Measurements from ENCODE around the gene MCRIP1.

DNA sequence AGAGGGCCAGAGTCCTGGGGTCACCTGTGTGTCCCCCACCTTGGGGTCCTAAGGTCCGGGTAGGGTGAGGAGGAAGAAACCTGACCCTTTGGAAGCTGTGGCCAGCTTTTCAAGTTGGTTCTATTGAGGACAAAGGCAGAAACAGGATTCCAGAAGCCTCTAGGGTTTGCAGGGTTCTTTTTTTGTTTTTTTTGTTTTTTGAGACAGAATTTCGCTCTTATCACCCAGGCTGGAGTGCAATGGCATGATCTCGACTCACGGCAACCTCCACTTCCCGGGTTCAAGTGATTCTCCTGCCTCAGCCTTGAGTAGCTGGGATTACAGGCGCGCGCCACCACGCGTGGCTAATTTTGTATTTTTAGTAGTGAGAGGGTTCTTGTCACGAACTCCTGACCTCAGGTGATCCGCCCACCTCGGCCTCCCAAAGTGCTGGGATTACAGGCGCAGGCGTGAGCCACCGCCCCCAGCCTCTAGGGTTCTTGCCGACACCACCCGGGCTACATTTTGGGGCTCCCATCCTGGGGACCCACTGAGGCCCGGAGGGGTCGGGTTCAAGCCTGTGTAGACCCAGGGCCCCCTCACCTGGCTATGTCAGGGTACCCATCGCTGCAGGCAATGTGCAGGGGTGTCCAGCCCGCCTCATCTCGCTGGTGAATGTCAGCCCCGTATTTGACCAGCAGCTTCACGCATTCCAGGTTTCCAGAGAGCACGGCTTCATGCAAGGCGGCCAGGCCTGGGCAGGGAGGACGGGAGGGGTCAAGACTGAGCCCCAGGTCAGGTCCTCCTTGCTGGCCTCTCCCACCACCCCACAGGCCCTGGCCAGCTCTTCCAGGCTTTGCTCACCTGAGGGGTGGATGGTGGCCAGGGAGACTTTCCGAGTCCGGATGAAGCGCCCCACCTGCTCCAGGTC is 1.1 kb upstream of the MCRIP1 start:
- TF ChIP-seq CREB5 (CRISPR knock-in tag; IDR thresholded peaks at IDR 0.05; ENCODE audit: low read depth) (no peak), TOX (CRISPR knock-in tag; IDR thresholded peaks at IDR 0.05; ENCODE audit: borderline replicate concordance) (no peak), ESRRG (CRISPR knock-in tag; IDR thresholded peaks at IDR 0.05) (no peak), TSHZ2 (CRISPR knock-in tag; IDR thresholded peaks at IDR 0.05) (no peak), PPARA (CRISPR knock-in tag; IDR thresholded peaks at IDR 0.05; ENCODE audit: borderline replicate concordance) (no peak), ARNTL (CRISPR knock-in tag; IDR thresholded peaks at IDR 0.05; ENCODE audit: borderline replicate concordance, low read depth) (no peak), ZFP3 (CRISPR knock-in tag; IDR thresholded peaks at IDR 0.05) (no peak), CSDC2 (CRISPR knock-in tag; IDR thresholded peaks at IDR 0.05) (no peak), RARB (CRISPR knock-in tag; IDR thresholded peaks at IDR 0.05) (no peak), ZC3H10 (CRISPR knock-in tag; IDR thresholded peaks at IDR 0.05) (no peak), ZNF70 (CRISPR knock-in tag; IDR thresholded peaks at IDR 0.05) (no peak), PATZ1 (CRISPR knock-in tag; IDR thresholded peaks at IDR 0.05; ENCODE audit: borderline replicate concordance) (no peak), GLIS3 (CRISPR knock-in tag; IDR thresholded peaks at IDR 0.05) (no peak)
- TF ChIP-seq, protein P1, sequence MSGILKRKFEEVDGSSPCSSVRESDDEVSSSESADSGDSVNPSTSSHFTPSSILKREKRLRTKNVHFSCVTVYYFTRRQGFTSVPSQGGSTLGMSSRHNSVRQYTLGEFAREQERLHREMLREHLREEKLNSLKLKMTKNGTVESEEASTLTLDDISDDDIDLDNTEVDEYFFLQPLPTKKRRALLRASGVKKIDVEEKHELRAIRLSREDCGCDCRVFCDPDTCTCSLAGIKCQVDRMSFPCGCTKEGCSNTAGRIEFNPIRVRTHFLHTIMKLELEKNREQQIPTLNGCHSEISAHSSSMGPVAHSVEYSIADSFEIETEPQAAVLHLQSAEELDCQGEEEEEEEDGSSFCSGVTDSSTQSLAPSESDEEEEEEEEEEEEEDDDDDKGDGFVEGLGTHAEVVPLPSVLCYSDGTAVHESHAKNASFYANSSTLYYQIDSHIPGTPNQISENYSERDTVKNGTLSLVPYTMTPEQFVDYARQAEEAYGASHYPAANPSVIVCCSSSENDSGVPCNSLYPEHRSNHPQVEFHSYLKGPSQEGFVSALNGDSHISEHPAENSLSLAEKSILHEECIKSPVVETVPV (CRISPR knock-in tag; IDR thresholded peaks at IDR 0.05) = no peak
